HG02610 (cell line): ENCODE data around the gene ABCD1.
"Not testable (repeated sequence)": the region's sequence is repeated elsewhere in the genome, so short reads cannot be mapped to it uniquely, and the experiment has no call there.

ENCODE experiments used
- ATAC-seq: cut with Tn5 transposase; IDR thresholded peaks from one replicate; pipeline ENCODE4 v1.9.1; 2021; ENCODE audit warnings: mild to moderate bottlenecking, moderate library complexity; ENCODE audit not compliant: unreplicated experiment

The ABCD1 gene

DNA sequence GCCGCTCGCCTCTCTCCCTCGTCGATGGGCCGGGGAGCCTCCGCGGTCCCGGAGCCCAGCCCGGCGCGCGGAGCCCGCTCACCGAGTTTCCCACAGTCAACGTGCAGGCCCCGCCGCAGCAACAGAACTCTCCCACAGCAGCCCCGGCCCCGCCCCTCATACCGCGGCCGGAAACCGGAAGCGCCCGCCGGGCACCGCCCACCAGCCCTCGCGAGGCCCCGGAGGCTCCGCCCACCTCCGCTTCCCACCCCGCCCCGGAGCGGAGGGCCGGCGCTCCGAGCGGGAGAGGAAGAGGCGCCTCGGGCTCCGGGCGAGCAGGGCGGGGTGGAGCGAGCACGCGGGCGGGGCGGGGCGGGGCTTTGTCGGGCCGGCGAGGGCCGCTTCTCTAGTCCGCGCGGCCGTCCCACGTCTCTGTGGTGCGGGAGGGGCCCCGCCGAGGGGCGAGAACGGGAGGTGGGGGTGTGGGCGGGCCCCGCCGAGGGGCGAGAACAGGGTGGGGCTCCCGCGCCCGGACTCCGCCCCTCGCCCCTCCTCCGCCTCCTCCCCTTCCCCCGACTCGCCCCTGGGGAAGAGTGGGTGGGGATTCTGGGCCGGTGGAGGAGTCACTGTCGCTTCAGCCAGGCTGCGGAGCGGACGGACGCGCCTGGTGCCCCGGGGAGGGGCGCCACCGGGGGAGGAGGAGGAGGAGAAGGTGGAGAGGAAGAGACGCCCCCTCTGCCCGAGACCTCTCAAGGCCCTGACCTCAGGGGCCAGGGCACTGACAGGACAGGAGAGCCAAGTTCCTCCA lies at the start of gene ABCD1, which contains the start of gene BCAP31:
ABCD1 (plus strand) TSS at position 605 of the 787 bp plus-strand sequence. CDS start 411 bp downstream, outside the sequence.
BCAP31 (minus strand) TSS at position 136 of the 787 bp plus-strand sequence. CDS start 1,143 bp downstream, outside the sequence.
- ATAC-seq: peak; percentile 62

DNA sequence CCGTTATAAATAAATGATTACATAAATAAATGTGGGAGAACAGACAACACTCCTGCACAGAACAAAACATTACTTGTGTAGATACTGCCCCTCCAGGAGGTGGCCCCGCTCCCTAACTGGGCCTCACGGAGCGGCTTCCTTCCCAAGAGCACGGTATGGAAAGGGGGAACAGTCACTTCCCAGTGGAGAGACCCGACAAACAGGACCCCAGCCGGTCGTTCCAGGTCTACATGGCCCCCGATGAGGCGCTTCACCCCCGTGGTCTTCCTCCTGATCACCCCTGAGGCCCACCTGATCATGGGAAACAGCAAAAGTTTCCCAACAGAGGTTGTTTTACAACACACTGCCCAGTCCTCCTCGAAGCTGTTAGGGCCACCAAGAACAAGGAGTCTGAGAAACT lies 43.5 kb upstream of the ABCD1 start:
- ATAC-seq: no peak

DNA sequence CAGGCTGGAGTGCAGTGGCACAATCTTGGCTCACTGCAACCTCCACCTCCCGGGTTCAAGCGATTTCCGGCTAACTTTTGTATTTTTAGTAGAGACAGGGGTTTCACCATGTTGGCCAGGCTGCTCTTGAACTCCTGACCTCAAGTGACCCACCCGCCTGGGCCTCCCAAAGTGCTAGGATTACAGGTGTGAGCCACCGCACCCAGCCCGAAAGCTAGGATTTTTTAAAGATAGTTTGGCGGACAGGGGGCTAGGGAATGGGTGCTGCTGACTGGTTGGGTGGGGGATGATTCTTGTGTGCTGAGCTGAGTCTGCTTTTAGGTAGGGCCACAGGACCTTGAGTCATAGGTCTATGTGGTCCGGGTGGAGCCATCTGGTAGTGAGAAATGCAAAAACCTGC lies 41.2 kb upstream of the ABCD1 start:
- ATAC-seq: not testable (repeated sequence)

DNA sequence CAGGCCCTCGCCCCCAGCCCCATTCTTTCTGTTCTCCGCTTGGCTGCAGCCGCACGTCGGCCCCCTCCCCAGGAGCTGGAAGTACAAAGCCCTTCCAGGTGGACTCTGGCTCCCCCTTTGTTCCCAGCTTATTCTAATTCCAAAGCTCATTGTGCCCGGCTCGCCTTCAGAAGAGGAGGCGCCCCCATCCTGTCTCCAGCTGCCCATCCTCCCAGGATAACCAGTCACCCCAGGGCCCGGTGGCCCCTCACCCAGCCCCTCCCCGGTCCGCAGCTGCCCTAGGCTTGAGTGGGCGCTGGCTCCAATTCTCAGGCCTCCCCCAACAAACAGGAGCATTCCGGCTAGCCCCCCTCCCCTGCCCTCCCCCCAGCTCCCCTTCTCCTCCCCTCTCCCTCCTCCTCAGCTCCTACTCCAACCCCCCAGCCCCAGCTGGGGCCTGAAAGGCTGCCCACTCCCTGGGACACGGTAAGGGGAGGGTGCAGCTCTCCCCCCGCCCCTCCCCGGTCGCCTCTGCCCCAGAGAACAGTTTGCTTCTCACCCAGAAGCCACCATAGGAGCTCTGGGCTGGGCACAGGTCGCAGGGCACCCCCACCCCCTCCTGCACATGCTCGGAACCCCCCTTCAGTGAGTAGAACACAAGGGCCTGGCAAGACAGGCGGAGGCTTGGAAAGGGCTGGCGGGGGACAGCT lies 40.0 kb upstream of the ABCD1 start:
- no peak for ATAC-seq

DNA sequence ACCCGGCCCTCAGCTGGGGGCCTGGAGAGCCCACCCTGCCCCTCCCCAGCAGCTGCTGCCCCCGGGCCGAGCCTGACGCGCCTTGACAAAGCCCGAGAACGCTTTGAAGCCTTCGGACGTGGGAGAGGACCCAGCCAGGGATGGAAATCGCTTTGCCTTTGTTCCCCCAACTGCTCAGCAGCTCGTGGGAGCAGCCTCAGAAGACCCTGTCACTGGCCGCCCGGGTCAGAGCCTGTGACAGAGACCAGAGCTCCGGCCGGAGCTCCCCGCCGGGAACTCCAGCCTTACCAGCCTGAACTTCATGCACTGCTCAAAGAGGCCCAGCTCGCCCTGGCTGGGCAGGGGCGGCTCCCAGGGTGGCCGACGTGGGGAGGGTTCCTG lies 39.5 kb upstream of the ABCD1 start:
- no peak for ATAC-seq

DNA sequence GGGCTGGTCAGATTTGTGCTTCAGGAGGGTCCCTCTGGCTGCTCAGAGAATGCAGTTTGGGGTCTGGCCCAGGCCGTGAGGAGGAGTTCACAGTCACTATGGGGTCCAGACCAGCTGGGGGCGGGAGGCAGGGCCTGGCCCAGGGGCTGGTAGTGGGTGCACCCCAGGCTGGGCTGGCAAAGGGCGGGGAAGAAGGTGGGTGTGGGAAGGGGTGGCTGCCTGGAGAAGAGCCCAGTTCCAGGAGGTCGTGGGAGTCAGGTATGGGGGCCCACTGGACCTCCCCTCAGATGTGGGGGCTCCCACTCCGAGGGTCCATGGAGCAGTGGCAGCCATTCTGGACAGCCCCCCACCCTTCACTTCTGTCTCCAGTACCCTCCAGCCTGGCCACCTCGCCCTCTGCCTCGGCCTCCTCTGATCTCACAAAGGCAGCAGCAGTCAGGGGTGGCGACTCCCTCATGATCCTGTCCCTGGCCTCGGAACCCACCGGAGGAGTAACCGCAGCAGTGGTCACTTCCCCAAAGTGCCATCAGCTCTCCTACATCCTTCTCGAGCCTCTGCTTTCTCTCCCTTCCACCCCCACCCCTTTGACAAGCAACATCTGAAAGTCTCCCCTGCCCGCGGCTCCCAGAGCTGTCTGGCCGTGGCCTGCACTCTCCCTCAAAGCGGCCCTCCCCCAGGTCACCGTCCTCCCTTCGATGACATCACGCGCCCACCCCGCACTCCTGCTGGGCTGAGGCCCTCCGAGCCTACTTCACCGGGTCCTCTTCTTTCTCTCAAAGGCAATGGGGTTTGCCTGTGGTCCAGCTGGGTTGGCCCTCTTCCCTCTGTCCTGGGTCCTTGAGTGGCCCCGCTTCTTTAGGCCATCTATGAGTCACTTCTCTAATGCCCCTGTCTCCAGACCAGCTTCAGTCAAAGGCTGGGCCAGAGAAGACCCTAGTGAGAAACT lies 38.6 kb upstream of the ABCD1 start:
- ATAC-seq: no peak

DNA sequence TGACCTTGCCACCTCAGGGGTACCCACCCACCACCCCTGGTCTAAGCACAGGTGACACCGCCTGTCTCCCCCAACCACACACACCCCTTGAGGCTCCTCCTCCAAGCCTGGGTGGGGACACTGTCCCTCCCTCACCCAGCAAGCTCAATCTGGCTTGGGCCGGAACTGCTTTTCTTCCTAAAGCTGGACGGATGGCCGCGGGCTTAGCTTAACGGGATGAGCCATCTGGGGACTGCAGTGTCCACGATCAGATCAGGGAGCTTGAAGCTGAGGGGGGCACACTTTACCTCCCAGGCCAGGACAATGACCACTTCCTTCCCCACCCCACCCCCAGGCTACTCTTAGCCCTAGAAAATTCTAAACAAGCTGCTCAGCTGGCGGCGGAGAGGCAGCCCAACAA lies 37.9 kb upstream of the ABCD1 start:
- ATAC-seq: no peak

DNA sequence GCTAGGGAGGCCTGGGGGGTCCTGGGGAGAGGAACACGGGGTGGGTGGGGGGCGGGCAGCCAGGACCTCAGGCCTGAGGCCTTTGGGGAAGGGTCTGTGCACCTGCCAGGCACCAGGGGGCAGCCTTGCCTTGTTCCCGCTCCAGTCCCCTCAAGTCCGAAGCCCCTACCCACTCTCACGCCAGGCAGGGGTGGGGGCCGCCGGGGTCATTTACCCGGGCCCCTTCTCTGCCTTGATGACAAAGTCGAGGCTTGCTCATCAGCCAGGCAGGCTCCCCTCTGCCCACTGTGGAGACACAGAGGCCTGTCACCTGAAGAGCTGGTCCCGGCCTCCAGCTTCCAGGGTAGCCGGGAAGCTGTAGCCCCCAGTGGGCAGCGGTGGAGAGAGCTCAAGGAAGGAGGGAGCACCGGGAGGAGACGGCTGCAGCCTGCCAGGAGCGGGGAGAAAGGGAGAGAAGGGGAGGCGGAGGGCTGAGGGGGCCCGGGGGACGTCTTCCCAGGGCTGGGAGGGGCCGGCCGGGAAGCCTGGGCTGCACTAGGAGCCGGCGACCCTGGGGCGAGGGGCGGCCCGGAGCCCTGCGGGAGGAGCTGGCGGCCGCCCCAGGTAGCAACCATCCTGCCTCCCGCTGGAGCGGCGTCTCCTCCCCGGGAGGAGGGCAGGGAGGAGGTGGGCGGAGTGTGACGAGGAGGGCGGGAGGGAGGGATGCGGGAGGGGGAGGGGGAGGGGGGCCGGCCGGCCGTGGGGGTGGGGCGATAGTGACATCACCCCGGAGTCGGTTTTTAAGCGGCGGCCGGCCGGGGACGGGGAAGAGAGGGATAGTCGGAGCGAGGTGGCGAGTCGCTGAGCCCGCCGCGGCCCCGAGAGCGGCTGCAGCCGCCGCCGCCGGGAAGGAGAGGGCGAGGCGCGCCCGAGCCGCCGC lies 37.3 kb upstream of the ABCD1 start, which contains the start of gene SLC6A8:
SLC6A8 (plus strand) TSS at position 806 of the 919 bp plus-strand sequence. CDS start 649 bp downstream, outside the sequence.
- ATAC-seq: no peak

DNA sequence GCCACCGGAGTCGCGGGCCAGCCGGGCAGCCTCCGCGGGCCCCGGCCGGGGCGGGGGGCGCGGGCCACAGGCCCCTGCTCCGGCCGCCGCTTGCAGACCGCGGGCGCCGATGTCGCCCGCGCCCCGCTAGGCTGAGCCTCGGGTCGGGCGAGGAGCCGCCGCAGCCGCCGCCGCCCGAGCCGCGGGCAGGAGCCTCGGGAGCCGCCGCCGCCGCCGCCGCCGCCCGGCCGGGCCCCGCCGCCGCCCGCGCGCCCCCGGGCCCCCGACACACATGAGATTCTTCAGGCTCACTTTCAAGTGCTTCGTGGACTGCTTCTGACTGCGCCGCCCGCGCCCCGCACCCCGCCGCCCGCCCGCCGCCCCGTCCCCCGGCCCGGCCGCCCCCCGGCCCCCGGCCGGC lies 36.6 kb upstream of the ABCD1 start:
- ATAC-seq: no peak

DNA sequence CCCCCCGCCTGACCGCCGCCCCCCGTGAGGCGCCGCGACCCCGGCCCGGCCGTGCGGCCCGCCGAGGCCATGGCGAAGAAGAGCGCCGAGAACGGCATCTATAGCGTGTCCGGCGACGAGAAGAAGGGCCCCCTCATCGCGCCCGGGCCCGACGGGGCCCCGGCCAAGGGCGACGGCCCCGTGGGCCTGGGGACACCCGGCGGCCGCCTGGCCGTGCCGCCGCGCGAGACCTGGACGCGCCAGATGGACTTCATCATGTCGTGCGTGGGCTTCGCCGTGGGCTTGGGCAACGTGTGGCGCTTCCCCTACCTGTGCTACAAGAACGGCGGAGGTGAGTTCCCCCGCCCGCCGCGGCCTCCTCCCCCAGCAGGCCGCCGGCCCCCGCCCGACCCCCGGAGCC lies 36.1 kb upstream of the ABCD1 start:
- ATAC-seq: no peak

DNA sequence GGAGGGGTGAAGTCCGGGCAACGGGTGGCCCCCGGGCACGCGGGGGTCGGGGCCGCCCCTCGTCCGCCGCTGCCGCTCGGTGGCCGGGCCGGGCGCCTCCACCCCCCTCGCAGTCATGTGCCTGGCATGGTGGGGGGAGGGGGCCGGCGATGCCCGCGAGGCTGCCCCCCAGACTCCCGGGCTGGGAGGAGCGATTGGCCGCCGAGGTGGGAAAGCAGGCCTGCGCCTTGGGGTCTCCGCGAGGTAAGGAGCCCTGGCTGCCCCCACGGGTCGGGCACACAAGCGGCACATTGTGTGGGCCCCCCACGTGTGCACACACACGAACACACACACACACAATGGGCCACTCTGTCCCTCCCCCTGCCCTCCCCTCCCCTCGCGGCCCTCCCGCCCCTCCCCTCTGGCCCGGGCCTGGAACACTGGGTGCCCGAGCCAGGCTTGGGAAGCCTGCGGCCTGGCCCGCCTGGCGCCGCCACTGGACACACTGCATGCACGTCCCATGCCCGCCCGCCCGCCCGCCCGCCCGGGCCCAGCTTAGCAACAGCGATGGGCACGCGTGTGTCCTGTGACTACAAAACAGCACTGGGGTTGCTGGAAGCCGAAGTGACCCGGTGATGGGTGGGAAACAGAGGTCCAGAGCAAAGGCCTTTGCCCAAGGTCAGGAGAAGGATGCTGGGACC lies 35.6 kb upstream of the ABCD1 start:
- no peak for ATAC-seq

DNA sequence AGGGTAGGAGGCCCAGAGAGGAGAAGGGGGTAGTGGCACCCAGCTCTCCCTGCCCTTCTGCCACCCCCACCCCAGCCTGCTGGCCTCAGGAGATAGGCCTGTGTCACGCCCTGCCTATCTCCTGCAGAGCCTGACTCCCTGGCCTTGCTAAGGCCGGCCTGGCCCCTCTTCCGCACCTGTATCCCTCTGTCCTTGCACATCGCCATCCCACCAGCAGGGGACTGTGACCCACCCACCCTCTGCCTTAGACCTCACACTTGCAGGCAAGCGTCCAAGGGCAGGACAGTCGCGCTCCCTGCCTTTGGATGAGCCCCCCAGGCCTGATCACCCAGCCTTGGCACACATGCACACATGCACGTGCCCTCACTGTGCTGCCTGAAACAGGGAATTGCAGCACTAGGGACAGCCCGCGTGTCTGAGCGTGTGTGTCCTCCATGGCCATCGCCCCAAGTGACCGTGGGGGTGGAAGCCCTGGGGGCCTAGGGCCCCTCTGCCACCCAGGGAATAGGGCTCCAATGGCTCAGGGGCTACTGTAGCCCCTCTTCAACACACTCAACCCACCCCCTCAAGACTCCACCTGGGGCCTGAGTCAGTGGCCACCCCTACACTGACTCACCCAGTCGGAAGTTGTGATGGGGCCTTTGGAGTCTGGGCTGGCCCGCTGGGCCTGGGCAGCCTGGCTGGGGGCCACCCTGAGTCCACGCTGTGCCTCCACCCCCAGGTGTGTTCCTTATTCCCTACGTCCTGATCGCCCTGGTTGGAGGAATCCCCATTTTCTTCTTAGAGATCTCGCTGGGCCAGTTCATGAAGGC lies 34.8 kb upstream of the ABCD1 start:
- ATAC-seq: no peak

DNA sequence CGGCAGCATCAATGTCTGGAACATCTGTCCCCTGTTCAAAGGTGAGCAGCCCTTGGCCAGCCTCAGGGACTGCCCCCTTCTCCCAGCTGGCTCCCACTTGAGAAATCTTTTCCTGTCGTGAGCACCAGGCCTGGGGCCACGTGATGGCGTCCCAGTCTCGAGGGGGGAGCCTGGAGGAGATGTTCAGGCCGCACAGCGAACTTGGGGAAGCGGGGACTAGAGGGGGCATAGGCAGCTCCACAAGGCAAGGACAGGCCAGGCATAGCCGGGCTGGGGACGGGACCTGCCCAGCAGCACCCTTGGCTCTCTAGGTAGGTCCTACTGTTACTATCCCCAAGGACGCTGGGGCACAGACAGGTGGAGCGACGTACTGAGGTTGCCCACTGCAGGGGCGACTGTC lies 34.2 kb upstream of the ABCD1 start:
- no peak for ATAC-seq

DNA sequence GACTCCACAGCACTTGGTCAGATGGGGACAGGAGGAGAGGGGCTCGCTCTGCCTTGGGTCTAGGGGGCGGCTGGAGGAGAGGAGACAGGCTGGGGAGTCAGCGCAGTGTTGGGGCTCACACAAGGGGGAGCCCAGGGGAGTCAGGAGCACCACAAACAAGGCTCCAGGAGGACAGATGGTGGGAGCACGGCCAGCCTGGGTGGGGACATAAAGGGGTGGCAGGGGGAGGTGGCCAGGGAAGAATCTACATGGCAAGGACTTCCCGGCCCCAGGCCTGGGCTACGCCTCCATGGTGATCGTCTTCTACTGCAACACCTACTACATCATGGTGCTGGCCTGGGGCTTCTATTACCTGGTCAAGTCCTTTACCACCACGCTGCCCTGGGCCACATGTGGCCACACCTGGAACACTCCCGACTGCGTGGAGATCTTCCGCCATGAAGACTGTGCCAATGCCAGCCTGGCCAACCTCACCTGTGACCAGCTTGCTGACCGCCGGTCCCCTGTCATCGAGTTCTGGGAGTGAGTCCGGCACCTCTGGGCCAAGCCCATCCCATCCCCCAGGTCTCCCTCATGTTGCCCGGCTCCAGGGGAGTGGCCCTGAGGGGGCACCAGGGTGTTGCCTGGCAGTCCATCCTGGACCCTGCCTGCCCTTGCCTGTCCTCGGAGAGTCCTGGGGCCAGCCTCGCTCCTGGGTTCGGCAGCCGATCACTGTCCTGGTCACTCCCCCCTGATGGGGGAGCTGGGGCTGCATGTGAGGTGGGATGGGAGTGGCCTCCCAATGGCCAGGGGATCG lies 33.4 kb upstream of the ABCD1 start:
- not testable (repeated sequence) for ATAC-seq

DNA sequence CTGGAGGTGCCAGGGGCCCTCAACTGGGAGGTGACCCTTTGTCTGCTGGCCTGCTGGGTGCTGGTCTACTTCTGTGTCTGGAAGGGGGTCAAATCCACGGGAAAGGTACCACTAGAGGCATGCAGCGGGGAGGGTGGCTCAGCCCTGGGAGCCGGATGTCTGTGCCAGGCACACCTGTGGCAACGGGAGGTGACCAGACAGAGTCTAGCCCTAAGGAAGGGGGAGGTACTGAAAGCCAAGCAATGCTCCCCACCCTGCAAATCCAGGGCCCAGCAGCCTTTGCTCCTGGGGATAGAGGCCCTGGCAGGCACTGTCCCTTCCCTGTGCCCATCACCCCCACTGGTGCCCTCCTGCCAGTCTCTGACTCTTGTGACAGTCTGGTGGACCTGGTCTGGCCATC lies 32.7 kb upstream of the ABCD1 start:
- no peak for ATAC-seq

DNA sequence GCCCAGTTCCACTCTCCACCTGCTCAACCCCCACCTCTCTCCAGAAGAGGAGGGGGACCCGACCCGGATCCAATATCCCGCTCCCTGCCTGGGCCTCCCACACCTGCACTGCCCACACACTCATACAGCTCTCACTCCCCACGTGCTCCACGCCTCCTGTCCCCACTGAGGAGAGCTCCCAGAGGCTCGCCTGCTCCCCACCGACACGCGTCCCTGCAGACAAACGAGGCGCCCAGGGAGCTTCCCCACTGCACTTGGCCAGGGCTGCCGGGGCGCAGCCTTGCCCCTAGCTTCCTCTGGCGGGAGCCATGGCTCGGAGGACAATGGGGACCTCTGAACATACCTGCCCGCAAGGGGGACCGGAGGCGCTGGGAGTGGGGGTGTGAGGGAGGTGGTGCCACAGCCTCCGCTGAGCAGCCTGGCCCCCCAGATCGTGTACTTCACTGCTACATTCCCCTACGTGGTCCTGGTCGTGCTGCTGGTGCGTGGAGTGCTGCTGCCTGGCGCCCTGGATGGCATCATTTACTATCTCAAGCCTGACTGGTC lies 32.0 kb upstream of the ABCD1 start:
- ATAC-seq: no peak
